ENCODE results near the gene ELMO3.

DNA sequence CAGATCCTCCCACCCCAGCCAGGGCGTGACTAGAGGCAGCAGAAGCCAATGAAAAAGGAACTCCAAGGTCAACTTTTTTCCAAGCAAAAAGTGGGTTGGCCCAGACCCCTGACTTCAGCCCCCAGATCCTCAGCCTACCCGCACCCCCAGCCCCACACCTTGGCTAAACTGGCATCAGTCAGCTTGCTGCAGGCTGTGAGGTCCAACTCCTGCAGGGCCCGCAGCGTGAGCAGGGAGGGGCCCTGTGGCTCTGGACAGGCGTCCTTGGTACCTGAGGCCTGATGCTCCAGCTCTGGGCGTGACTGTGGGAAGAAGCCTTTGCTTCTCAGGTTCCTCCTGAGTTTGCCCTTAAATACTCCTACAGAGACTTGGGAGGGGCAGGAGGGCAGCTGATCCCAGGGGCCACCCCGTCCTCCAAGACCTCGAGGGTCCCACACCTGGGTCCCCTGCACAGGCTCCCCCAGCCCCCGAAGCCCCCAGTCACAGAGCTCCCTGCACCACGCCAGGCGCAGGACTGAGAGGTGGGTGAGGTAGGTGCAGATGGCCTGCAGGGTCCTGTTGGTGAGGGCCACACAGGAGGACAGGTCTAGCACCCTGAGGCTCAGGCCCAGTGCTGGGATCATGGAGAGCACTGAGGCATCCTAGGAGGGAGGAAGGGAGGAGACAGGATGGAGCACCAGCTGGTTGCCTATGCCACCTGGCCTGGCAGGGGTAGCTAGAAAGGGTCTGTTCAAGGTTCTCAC, 9.4 kb downstream of the ELMO3 start:
- no peak for TF ChIP-seq CTCF (IDR thresholded peaks at IDR 0.05; ENCODE audit: low read depth, low read length)
- no peak for TF ChIP-seq EZH2phosphoT487 (IDR thresholded peaks at IDR 0.05; ENCODE audit: low read depth)

Measured in OCI-LY3 (cell line).